Body of pancreas (tissue), 4 donors: ENCODE data around the gene RHOBTB3.

Experiments
- POLR2A ChIP-seq, 3 donors: fragments of 450-650 bp; IDR thresholded peaks; one replicate each; pipeline ENCODE4 v1.6.1; 2016; ENCODE audit warnings: antibody characterized with exemption in 3 of 3, mild to moderate bottlenecking in 2 of 3
- TF ChIP-seq, protein P1 (sequence below), 7 experiments: fragments of 450-650 bp in 4 of 7; fragments of 200-600 bp in 3 of 7; sonication (generic) in 3 of 7; IDR thresholded peaks; one replicate each; pipeline ENCODE4 v1.5.1; 2016 to 2019; ENCODE audit warnings: antibody characterized with exemption in 7 of 7

DNA sequence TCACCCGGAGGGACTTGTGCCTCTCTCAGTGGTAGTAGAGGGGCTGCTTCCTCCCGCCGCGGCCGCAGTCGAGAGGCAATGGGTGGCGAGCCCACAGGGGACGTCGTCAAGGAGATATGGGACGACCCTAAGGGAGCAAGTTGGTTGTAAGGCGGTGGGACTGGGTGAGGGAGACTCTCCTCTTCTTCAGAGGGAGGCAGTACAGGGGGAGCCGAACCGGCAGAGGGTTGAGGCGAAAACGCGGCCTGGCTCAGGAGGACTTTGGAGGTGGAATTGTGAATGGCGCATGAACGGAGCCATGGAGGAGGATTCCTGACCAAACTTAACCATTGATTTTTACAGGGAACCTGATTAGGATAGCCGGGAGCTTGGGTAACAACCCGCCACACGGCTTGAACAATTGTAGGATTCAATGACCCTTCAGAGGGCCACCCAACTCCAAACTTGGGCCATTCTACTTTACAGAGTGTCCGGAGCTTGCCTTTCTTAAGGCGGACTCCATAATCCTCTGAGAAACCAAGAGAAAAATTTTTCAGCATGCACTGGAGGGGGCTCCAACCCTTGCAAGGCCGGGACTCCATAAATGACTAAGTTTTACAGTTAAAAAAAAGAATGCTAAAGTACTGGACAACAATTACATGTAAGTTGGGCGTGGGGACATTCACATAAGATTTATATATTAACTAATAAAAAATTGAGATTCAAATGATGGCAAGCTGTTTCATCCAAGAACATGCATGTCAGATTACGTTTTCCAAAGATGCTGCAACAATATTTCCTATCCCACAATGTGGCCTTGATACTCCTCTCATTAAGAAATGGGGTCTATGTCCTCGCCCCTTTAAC is 19.4 kb upstream of the RHOBTB3 start:
- TF ChIP-seq, protein P1, sequence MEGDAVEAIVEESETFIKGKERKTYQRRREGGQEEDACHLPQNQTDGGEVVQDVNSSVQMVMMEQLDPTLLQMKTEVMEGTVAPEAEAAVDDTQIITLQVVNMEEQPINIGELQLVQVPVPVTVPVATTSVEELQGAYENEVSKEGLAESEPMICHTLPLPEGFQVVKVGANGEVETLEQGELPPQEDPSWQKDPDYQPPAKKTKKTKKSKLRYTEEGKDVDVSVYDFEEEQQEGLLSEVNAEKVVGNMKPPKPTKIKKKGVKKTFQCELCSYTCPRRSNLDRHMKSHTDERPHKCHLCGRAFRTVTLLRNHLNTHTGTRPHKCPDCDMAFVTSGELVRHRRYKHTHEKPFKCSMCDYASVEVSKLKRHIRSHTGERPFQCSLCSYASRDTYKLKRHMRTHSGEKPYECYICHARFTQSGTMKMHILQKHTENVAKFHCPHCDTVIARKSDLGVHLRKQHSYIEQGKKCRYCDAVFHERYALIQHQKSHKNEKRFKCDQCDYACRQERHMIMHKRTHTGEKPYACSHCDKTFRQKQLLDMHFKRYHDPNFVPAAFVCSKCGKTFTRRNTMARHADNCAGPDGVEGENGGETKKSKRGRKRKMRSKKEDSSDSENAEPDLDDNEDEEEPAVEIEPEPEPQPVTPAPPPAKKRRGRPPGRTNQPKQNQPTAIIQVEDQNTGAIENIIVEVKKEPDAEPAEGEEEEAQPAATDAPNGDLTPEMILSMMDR (IDR thresholded peaks at IDR 0.05): no peak
- no peak for TF ChIP-seq POLR2A (IDR thresholded peaks at IDR 0.05)
